Measurements from ENCODE around the gene CEP112.

GRCh38 chr17:65739034-65739433 lies 452.9 kb downstream of the CEP112 start:
- TF ChIP-seq CTCF (IDR thresholded peaks at IDR 0.05): no peak
- no peak for TF ChIP-seq POLR2A (IDR thresholded peaks at IDR 0.05)
- TF ChIP-seq POLR2AphosphoS5 (IDR thresholded peaks at IDR 0.05): no peak
